Liver (tissue), 9 donors: ENCODE measurements around the gene DRAM1. TPM values are rescaled to one million over a fixed set of nuclear protein-coding genes. Genes with fewer than 3 reads are reported as not detected.
"Not testable (repeated sequence)": the region's sequence is repeated elsewhere in the genome, so short reads cannot be mapped to it uniquely, and the experiment has no call there.

Experiments used
- DNase-seq: peaks from one replicate; pipeline ENCODE4 v3.0.0-alpha.2; 2017; ENCODE audit warnings: low spot score
- H3K27ac ChIP-seq, 2 donors: one replicate each; pipeline ENCODE4 v1.7.0; 2013; ENCODE audit warnings: inconsistent platforms in 2 of 2, low read length in 2 of 2, control low read depth in 1 of 2, low read depth in 1 of 2, mild to moderate bottlenecking in 1 of 2
- H3K27me3 ChIP-seq, 4 donors: one replicate each; pipeline versions ENCODE4 v1.6.1 to v1.7.0; 2013; ENCODE audit warnings: low read length in 3 of 4, inconsistent platforms in 1 of 4, mild to moderate bottlenecking in 1 of 4, moderate library complexity in 1 of 4; ENCODE audit not compliant: control insufficient read depth in 4 of 4, insufficient read depth in 4 of 4
- H3K36me3 ChIP-seq, 4 donors: one replicate each; pipeline versions ENCODE4 v1.6.1 to v1.7.0; 2013; ENCODE audit warnings: low read length in 3 of 4, mild to moderate bottlenecking in 3 of 4, low read depth in 1 of 4, moderate library complexity in 1 of 4; ENCODE audit not compliant: control insufficient read depth in 4 of 4, insufficient read depth in 3 of 4
- H3K4me1 ChIP-seq, 4 donors: one replicate each; pipeline versions ENCODE4 v1.6.1 to v1.7.0; 2013; ENCODE audit warnings: low read length in 3 of 4, mild to moderate bottlenecking in 3 of 4, moderate library complexity in 1 of 4; ENCODE audit not compliant: control insufficient read depth in 4 of 4, insufficient read depth in 4 of 4
- H3K4me3 ChIP-seq, 3 donors: one replicate each; pipeline versions ENCODE4 v1.6.1 to v1.7.0; 2013; ENCODE audit warnings: low read length in 3 of 3, control low read depth in 1 of 3, low read depth in 1 of 3, mild to moderate bottlenecking in 1 of 3
- H3K9ac ChIP-seq, 2 donors: one replicate each; pipeline ENCODE4 v1.7.0; 2013; ENCODE audit warnings: low read length in 2 of 2, mild to moderate bottlenecking in 2 of 2, moderate library complexity in 2 of 2, control low read depth in 1 of 2, low read depth in 1 of 2
- H3K9me3 ChIP-seq, 4 donors: one replicate each; pipeline versions ENCODE4 v1.6.1 to v1.7.0; 2013; ENCODE audit warnings: low read length in 3 of 4; ENCODE audit not compliant: control insufficient read depth in 4 of 4
- EGR1 ChIP-seq, 2 donors: IDR thresholded peaks; 2 replicates each; pipeline ENCODE4 v1.6.1; 2016 to 2018; ENCODE audit warnings: antibody characterized with exemption in 2 of 2, low read depth in 2 of 2
- FOXA1 ChIP-seq: IDR thresholded peaks from 2 replicates; pipeline ENCODE4 v1.6.1; 2016; ENCODE audit warnings: antibody characterized with exemption
- FOXA2 ChIP-seq: IDR thresholded peaks from 2 replicates; pipeline ENCODE4 v1.6.1; 2016; ENCODE audit warnings: antibody characterized with exemption
- GABPA ChIP-seq, 2 donors: IDR thresholded peaks in 1 of 2; conservative IDR thresholded peaks in 1 of 2; 2 replicates each; pipeline ENCODE4 v1.6.1; 2016; ENCODE audit warnings: antibody characterized with exemption in 2 of 2, mild to moderate bottlenecking in 1 of 2, moderate library complexity in 1 of 2
- HNF4A ChIP-seq, 2 donors: conservative IDR thresholded peaks; 2 replicates each; pipeline ENCODE4 v1.6.1; 2016; ENCODE audit warnings: antibody characterized with exemption in 2 of 2, mild to moderate bottlenecking in 2 of 2
- JUND ChIP-seq, 2 donors: IDR thresholded peaks; 2 replicates each; pipeline ENCODE4 v1.6.1; 2016; ENCODE audit warnings: antibody characterized with exemption in 2 of 2
- NR2F2 ChIP-seq: IDR thresholded peaks from 2 replicates; pipeline ENCODE4 v1.6.1; 2016; ENCODE audit warnings: antibody characterized with exemption
- RAD21 ChIP-seq, 2 donors: IDR thresholded peaks; 2 replicates each; pipeline ENCODE4 v1.6.1; 2016; ENCODE audit warnings: antibody characterized with exemption in 2 of 2, mild to moderate bottlenecking in 2 of 2
- RXRA ChIP-seq, 2 donors: IDR thresholded peaks; 2 replicates each; pipeline ENCODE4 v1.6.1; 2017 to 2018; ENCODE audit warnings: antibody characterized with exemption in 2 of 2, mild to moderate bottlenecking in 1 of 2
- SP1 ChIP-seq: IDR thresholded peaks from 2 replicates; pipeline ENCODE4 v1.6.1; 2018; ENCODE audit warnings: antibody characterized with exemption, mild to moderate bottlenecking
- TAF1 ChIP-seq: conservative IDR thresholded peaks from 2 replicates; pipeline ENCODE4 v1.6.1; 2016; ENCODE audit warnings: antibody characterized with exemption, mild to moderate bottlenecking
- WGBS: extraction: QIAGEN DNeasy Blood & Tissue Kit; methylation state at CpG from one replicate; pipeline ENCODE4 v1.1.7; 2013; 5-methylcytosine and 5-hydroxymethylcytosine counted together
- polyA plus RNA-seq, 2 donors: library from polyadenylated mRNA; stranded (reverse) in 1 of 2; unstranded in 1 of 2; fragments of 200-250 nt in 1 of 2; fragments of >200 nt in 1 of 2; fragmentation: Nextera tagmentation in 1 of 2; extraction: Ambion mirVana in 1 of 2; gene quantifications; one replicate each; pipeline versions ENCODE4 v1.2.1 to v1.2.3, GENCODE V29; 2013 to 2015
- total RNA-seq, 2 donors: library from RNA; depleted of rRNA; stranded (reverse); fragments of >200 nt; gene quantifications; one replicate each; pipeline ENCODE4 v1.2.3, GENCODE V29; 2014
- TF ChIP-seq, protein P1 (sequence below): IDR thresholded peaks from 2 replicates; pipeline ENCODE4 v1.6.1; 2016; ENCODE audit warnings: antibody characterized with exemption
- TF ChIP-seq, protein P2 (sequence below): IDR thresholded peaks from 2 replicates; pipeline ENCODE4 v1.6.1; 2016; ENCODE audit warnings: antibody characterized with exemption, mild to moderate bottlenecking
- TF ChIP-seq, protein P3 (sequence below): IDR thresholded peaks from 2 replicates; pipeline ENCODE4 v1.6.1; 2016; ENCODE audit warnings: antibody characterized with exemption
- TF ChIP-seq, protein P4 (sequence below): IDR thresholded peaks from 2 replicates; pipeline ENCODE4 v1.6.1; 2016; ENCODE audit warnings: antibody characterized with exemption
- donor health status: healthy.
- donor health status: healthy.
- donor health status: healthy.
- donor health status: healthy.
- donor health status: healthy.

The DRAM1 gene
- total and polyA plus RNA-seq, 4 donors = 2.7 to 7.8 (median 3.4) TPM

DNA sequence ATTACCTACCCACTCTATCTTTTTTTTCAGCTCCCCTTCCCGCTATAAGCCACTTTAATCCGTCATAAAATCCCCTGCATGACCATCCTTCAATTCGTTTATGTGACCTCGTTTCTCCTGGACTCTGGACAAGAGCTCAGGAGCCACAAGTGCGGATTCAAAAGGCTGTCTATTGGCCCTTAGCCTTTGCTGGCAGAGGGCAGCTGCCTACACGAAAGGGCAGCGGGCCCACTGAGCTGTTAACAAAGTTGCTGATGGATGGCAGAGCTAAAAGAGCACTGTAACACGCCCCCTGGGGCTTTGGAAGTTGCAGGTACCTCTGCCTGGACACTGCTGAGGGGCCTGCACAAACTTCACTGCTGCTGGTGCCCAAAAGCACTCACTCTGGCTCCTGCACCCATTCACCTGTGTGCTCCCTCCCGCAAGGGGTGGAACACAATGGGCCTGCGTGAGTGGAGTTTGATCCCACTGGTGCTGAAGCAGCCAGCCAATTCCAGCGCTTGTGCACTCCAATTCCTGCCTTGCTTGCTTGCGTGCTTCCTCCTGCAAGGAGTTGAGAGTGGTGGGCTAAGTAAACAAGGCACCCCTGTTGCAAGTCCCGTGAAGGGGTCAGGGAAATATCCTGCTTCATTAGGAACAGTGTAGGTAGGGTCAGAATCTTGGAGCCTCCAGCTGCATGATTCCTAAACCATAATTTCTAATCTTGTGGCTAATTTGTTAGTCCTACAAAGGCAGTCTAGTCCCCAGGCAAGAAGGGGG, 10.6 kb upstream of the DRAM1 start:
- DNase-seq = no peak

DNA sequence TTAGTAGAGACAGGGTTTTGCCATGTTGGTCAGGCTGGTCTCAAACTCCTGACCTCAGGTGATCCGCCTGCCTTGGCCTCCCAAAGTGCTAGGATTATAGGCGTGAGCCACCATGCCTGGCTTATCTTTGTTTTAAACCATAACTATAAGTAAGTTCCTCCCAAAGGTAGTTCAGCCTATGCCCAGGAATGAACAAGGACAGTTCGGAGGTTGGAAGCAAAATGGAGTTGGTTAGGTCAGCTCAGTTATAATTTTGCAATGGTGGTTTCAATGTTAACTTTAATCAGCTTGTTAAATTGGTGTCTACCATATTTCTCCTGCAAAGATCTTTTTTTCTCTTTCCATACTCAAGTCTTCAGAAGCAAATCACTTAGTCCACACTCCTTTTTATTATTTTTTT, 9.8 kb upstream of the DRAM1 start:
- not testable (repeated sequence) for H3K27ac ChIP-seq, H3K9ac ChIP-seq, DNase-seq, H3K27me3 ChIP-seq, H3K4me3 ChIP-seq, H3K9me3 ChIP-seq, H3K4me1 ChIP-seq, H3K36me3 ChIP-seq
- 97% methylated on average over 3 of the region's 3 CpGs for WGBS

More for the DNA sequence above, 10.6 kb upstream of the DRAM1 start:
- no peaks in the 10 kb centered on the region for H3K4me1 ChIP-seq
- no peaks in the 10 kb centered on the region for H3K36me3 ChIP-seq
- H3K27ac ChIP-seq = no peak overlapping the region
- no peaks in the 10 kb centered on the region for H3K27me3 ChIP-seq
- 69% methylated on average over 13 of the region's 13 CpGs for WGBS
- no peaks in the 10 kb centered on the region for H3K9me3 ChIP-seq
- H3K9ac ChIP-seq = no peak overlapping the region
- H3K4me3 ChIP-seq = no peak overlapping the region
- no peak for TF ChIP-seq RAD21 (IDR thresholded peaks at IDR 0.05)
- no peak for TF ChIP-seq HNF4A (conservative IDR thresholded peaks at IDR 0.05)
- TF ChIP-seq, protein P1, sequence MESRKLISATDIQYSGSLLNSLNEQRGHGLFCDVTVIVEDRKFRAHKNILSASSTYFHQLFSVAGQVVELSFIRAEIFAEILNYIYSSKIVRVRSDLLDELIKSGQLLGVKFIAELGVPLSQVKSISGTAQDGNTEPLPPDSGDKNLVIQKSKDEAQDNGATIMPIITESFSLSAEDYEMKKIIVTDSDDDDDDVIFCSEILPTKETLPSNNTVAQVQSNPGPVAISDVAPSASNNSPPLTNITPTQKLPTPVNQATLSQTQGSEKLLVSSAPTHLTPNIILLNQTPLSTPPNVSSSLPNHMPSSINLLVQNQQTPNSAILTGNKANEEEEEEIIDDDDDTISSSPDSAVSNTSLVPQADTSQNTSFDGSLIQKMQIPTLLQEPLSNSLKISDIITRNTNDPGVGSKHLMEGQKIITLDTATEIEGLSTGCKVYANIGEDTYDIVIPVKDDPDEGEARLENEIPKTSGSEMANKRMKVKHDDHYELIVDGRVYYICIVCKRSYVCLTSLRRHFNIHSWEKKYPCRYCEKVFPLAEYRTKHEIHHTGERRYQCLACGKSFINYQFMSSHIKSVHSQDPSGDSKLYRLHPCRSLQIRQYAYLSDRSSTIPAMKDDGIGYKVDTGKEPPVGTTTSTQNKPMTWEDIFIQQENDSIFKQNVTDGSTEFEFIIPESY = no peak
- TF ChIP-seq TAF1 = no peak
- TF ChIP-seq NR2F2 = no peak
- no peak for TF ChIP-seq GABPA (IDR thresholded peaks at IDR 0.05 in 1 of 2, conservative IDR thresholded peaks at IDR 0.05 in 1 of 2)
- TF ChIP-seq, protein P2, sequence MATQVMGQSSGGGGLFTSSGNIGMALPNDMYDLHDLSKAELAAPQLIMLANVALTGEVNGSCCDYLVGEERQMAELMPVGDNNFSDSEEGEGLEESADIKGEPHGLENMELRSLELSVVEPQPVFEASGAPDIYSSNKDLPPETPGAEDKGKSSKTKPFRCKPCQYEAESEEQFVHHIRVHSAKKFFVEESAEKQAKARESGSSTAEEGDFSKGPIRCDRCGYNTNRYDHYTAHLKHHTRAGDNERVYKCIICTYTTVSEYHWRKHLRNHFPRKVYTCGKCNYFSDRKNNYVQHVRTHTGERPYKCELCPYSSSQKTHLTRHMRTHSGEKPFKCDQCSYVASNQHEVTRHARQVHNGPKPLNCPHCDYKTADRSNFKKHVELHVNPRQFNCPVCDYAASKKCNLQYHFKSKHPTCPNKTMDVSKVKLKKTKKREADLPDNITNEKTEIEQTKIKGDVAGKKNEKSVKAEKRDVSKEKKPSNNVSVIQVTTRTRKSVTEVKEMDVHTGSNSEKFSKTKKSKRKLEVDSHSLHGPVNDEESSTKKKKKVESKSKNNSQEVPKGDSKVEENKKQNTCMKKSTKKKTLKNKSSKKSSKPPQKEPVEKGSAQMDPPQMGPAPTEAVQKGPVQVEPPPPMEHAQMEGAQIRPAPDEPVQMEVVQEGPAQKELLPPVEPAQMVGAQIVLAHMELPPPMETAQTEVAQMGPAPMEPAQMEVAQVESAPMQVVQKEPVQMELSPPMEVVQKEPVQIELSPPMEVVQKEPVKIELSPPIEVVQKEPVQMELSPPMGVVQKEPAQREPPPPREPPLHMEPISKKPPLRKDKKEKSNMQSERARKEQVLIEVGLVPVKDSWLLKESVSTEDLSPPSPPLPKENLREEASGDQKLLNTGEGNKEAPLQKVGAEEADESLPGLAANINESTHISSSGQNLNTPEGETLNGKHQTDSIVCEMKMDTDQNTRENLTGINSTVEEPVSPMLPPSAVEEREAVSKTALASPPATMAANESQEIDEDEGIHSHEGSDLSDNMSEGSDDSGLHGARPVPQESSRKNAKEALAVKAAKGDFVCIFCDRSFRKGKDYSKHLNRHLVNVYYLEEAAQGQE = no peak
- no peak for TF ChIP-seq RXRA (IDR thresholded peaks at IDR 0.05)
- no peak for TF ChIP-seq FOXA1
- TF ChIP-seq FOXA2 = no peak
- no peak for TF ChIP-seq SP1
- TF ChIP-seq, protein P3, sequence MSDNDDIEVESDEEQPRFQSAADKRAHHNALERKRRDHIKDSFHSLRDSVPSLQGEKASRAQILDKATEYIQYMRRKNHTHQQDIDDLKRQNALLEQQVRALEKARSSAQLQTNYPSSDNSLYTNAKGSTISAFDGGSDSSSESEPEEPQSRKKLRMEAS = no peak
- no peak for TF ChIP-seq EGR1 (IDR thresholded peaks at IDR 0.05; ENCODE audit: low read depth in 2 of 2)
- no peak for TF ChIP-seq JUND (IDR thresholded peaks at IDR 0.05)
- TF ChIP-seq, protein P4, sequence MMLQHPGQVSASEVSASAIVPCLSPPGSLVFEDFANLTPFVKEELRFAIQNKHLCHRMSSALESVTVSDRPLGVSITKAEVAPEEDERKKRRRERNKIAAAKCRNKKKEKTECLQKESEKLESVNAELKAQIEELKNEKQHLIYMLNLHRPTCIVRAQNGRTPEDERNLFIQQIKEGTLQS = no peak
